ENCODE results near the gene CCDC190. TPM values are rescaled to one million over a fixed set of nuclear protein-coding genes. Genes with fewer than 3 reads are reported as not detected.
"Not testable (repeated sequence)": the region's sequence is repeated elsewhere in the genome, so short reads cannot be mapped to it uniquely, and the experiment has no call there.

Gene CCDC190
- total and polyA plus RNA-seq, 2 of the 13 experiments (the other 11 are each of a cell fraction or from before 2014, with no cell fraction given): not detected

GRCh38 chr1:162873671-162874666 lies 13.0 kb upstream of the CCDC190 start (continued):
- TF ChIP-seq SIX1 (CRISPR knock-in tag; IDR thresholded peaks at IDR 0.05; ENCODE audit: borderline replicate concordance): peak; percentile 93
- no peak for TF ChIP-seq ZNF777 (CRISPR knock-in tag; IDR thresholded peaks at IDR 0.05)
- TF ChIP-seq NCOR1 (IDR thresholded peaks at IDR 0.05; ENCODE audit: borderline replicate concordance, low read length): no peak
- TF ChIP-seq HNF1B (CRISPR knock-in tag; IDR thresholded peaks at IDR 0.05): no peak
- TF ChIP-seq ZNF740 (CRISPR knock-in tag; IDR thresholded peaks at IDR 0.05): no peak
- peak; percentile 69 for TF ChIP-seq GATAD2A (CRISPR knock-in tag; IDR thresholded peaks at IDR 0.05)
- peak; percentile 56; the same call in 1 of the 2 replicates for TF ChIP-seq HHEX (CRISPR knock-in tag; IDR thresholded peaks at IDR 0.05)

DNA sequence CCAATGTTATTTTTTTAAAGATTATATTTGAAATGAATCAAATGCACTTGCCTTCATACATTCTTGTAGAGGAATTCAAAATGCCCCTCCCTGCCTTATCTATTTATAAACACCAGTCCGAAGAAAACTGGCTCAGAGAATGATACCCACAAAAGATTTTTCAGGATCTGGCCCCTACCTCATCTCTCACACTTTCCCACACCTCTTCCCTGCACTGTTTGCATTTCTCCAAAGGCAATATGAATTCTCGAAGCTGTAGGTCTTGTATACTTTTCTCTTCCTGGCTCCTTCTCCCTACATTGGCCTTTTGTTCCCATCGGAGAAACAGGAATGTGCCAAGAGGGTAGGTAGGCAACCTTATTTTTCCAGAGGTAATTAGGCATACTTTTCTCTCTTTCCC lies 12.0 kb upstream of the CCDC190 start:
- peaks cover 20% of the 10 kb centered on the region for H3K4me1 ChIP-seq (ENCODE audit: insufficient read depth, low read length)
- intact Hi-C loops (cut with micrococcal nuclease; ENCODE audit: unreplicated experiment): no loop called here
- H4K20me1 ChIP-seq (ENCODE audit: insufficient read depth, low read length): no peaks in the 10 kb centered on the region
- H3K9ac ChIP-seq (ENCODE audit: insufficient read depth, low read depth, low read length): no peak overlapping the region
- H3K36me3 ChIP-seq (replicated peaks in 1 of 2; ENCODE audit: control insufficient read depth in 1 of 2, insufficient read depth in 2 of 2, low read length in 2 of 2): no peaks in the 10 kb centered on the region
- H3K9me3 ChIP-seq (ENCODE audit: low read length): no peaks in the 10 kb centered on the region
- ATAC-seq: no peak
- peaks cover 0 to 5% of the 10 kb centered on the region in 2 experiments; a peak in 2 of 5 replicates for H3K27me3 ChIP-seq (ENCODE audit: control insufficient read depth in 1 of 2, insufficient read depth in 2 of 2, low read length in 2 of 2)
- CTCF ChIA-PET (ENCODE audit: low intra/inter-chr PET ratio, low total read pairs): no interaction called here
- H3K79me2 ChIP-seq (ENCODE audit: insufficient read depth, low read length): no peaks in the 10 kb centered on the region
- POLR2A ChIA-PET: no interaction called here
- no peak overlapping the region for H3K27ac ChIP-seq (ENCODE audit: extremely low read length, insufficient read depth, low read length)
- no peak overlapping the region for H3K4me2 ChIP-seq (ENCODE audit: low read depth, low read length)
- under 1% methylated on average over 3 of the region's 3 CpGs for WGBS (ENCODE audit: low lambda C conversion rate)
- H3K4me3 ChIP-seq (replicated peaks in 1 of 3; ENCODE audit: insufficient read depth in 1 of 3, low read depth in 2 of 3, low read length in 3 of 3): no peak overlapping the region
- in situ Hi-C loops (cut with HindIII; ENCODE audit: extremely low pct_ligation_motif_present, low pct_unique_long_range_greater_than_20kb): no loop called here
- no peak for DNase-seq (ENCODE audit: low spot score)
- FAIRE-seq: no peak
- TF ChIP-seq ATF1 (CRISPR knock-in tag; IDR thresholded peaks at IDR 0.05) (no peak), GABPA (IDR thresholded peaks at IDR 0.05; ENCODE audit: low read depth, low read length) (no peak), GABPA (CRISPR knock-in tag; IDR thresholded peaks at IDR 0.05; ENCODE audit: low read depth) (no peak), NCOA2 (CRISPR knock-in tag; IDR thresholded peaks at IDR 0.05) (no peak), DNMT1 (CRISPR knock-in tag; IDR thresholded peaks at IDR 0.05) (no peak), SRF (IDR thresholded peaks at IDR 0.05; ENCODE audit: low read depth, low read length) (no peak), REL (CRISPR knock-in tag; conservative IDR thresholded peaks at IDR 0.05) (no peak), STAT5B (CRISPR knock-in tag; IDR thresholded peaks at IDR 0.05) (no peak), ARID2 (CRISPR knock-in tag; IDR thresholded peaks at IDR 0.05; ENCODE audit: borderline replicate concordance) (no peak), RXRB (CRISPR knock-in tag; IDR thresholded peaks at IDR 0.05; ENCODE audit: borderline replicate concordance) (no peak)
- no peak overlapping the region for H2AFZ ChIP-seq (ENCODE audit: low read length)
- no TSS peak for BruUV-seq (replicated peaks)

GRCh38 chr1:162871417-162871816 lies 10.4 kb upstream of the CCDC190 start:
- in situ Hi-C loops (cut with HindIII; ENCODE audit: extremely low pct_ligation_motif_present, low pct_unique_long_range_greater_than_20kb); H3K4me2 ChIP-seq (ENCODE audit: low read depth, low read length); CTCF ChIA-PET (ENCODE audit: low intra/inter-chr PET ratio, low total read pairs); H3K27ac ChIP-seq (ENCODE audit: extremely low read length, insufficient read depth, low read length); ATAC-seq; H3K9ac ChIP-seq (ENCODE audit: insufficient read depth, low read depth, low read length); BruUV-seq (replicated peaks); H2AFZ ChIP-seq (ENCODE audit: low read length); FAIRE-seq; H3K9me3 ChIP-seq (ENCODE audit: low read length); H3K79me2 ChIP-seq (ENCODE audit: insufficient read depth, low read length); DNase-seq (ENCODE audit: low spot score); H4K20me1 ChIP-seq (ENCODE audit: insufficient read depth, low read length); intact Hi-C loops (cut with micrococcal nuclease; ENCODE audit: unreplicated experiment); H3K36me3 ChIP-seq (replicated peaks in 1 of 2; ENCODE audit: control insufficient read depth in 1 of 2, insufficient read depth in 2 of 2, low read length in 2 of 2); POLR2A ChIA-PET; H3K27me3 ChIP-seq (ENCODE audit: control insufficient read depth in 1 of 2, insufficient read depth in 2 of 2, low read length in 2 of 2); H3K4me3 ChIP-seq (replicated peaks in 1 of 3; ENCODE audit: insufficient read depth in 1 of 3, low read depth in 2 of 3, low read length in 3 of 3): not testable (repeated sequence)
- peaks cover 20% of the 10 kb centered on the region for H3K4me1 ChIP-seq (ENCODE audit: insufficient read depth, low read length)
- 0% methylated on average over 1 of the region's 1 CpG for WGBS (ENCODE audit: low lambda C conversion rate)
